HEK293 (cell line): ENCODE measurements around the gene LRBA.
A peak's percentile ranks its signal among the peaks of the same experiment; 100 is the strongest.

Source experiments
- BCL11B ChIP-seq: fragments of 450-650 bp; formaldehyde crosslinking; IDR thresholded peaks from 2 replicates; pipeline ENCODE4 v1.5.1; 2016; ENCODE audit warnings: low read depth, missing biosample characterization, missing genetic modification characterization
- EGR2 ChIP-seq: fragments of 450-650 bp; formaldehyde crosslinking; IDR thresholded peaks from 2 replicates; pipeline ENCODE4 v1.5.1; 2016; ENCODE audit warnings: low read depth, missing biosample characterization, missing genetic modification characterization
- GLIS2 ChIP-seq: fragments of 450-650 bp; formaldehyde crosslinking; IDR thresholded peaks from 2 replicates; pipeline ENCODE4 v1.5.1; 2016; ENCODE audit warnings: missing biosample characterization, missing genetic modification characterization
- KLF16 ChIP-seq: fragments of 450-650 bp; formaldehyde crosslinking; IDR thresholded peaks from 2 replicates; pipeline ENCODE4 v1.5.1; 2017; ENCODE audit warnings: missing biosample characterization, missing genetic modification characterization
- OSR2 ChIP-seq: fragments of 450-650 bp; formaldehyde crosslinking; IDR thresholded peaks from 2 replicates; pipeline ENCODE4 v1.5.1; 2016; ENCODE audit warnings: missing biosample characterization, missing genetic modification characterization
- SALL2 ChIP-seq: fragments of 450-650 bp; formaldehyde crosslinking; IDR thresholded peaks from 2 replicates; pipeline ENCODE4 v1.5.0; 2017; ENCODE audit warnings: missing biosample characterization, mild to moderate bottlenecking, missing genetic modification characterization, borderline replicate concordance
- SP2 ChIP-seq: fragments of 450-650 bp; formaldehyde crosslinking; IDR thresholded peaks from 2 replicates; pipeline ENCODE4 v1.5.1; 2016; ENCODE audit warnings: missing biosample characterization, missing genetic modification characterization
- ZBTB17 ChIP-seq: fragments of 450-650 bp; formaldehyde crosslinking; IDR thresholded peaks from 2 replicates; pipeline ENCODE4 v1.5.1; 2016; ENCODE audit warnings: missing biosample characterization, missing genetic modification characterization
- ZBTB8A ChIP-seq: fragments of 450-650 bp; formaldehyde crosslinking; IDR thresholded peaks from 2 replicates; pipeline ENCODE4 v1.5.1; 2016; ENCODE audit warnings: missing biosample characterization, missing genetic modification characterization
- ZFP69B ChIP-seq: fragments of 450-650 bp; formaldehyde crosslinking; IDR thresholded peaks from 2 replicates; pipeline ENCODE4 v1.5.1; 2016; ENCODE audit warnings: missing biosample characterization, missing genetic modification characterization
- ZNF10 ChIP-seq: fragments of 450-650 bp; formaldehyde crosslinking; IDR thresholded peaks from 2 replicates; pipeline ENCODE4 v1.5.1; 2017; ENCODE audit warnings: missing biosample characterization, missing genetic modification characterization
- ZNF121 ChIP-seq: fragments of 450-650 bp; formaldehyde crosslinking; IDR thresholded peaks from 2 replicates; pipeline ENCODE4 v1.5.1; 2016; ENCODE audit warnings: missing biosample characterization, missing genetic modification characterization
- ZNF146 ChIP-seq: fragments of 450-650 bp; formaldehyde crosslinking; IDR thresholded peaks from 2 replicates; pipeline ENCODE4 v1.5.1; 2016; ENCODE audit warnings: missing biosample characterization, missing genetic modification characterization
- ZNF157 ChIP-seq: fragments of 450-650 bp; formaldehyde crosslinking; IDR thresholded peaks from 2 replicates; pipeline ENCODE4 v1.5.1; 2016; ENCODE audit warnings: missing biosample characterization, missing genetic modification characterization
- ZNF211 ChIP-seq: fragments of 450-650 bp; formaldehyde crosslinking; IDR thresholded peaks from 2 replicates; pipeline ENCODE4 v1.5.1; 2016; ENCODE audit warnings: low read depth, missing biosample characterization, missing genetic modification characterization
- ZNF24 ChIP-seq: fragments of 450-650 bp; formaldehyde crosslinking; IDR thresholded peaks from 2 replicates; pipeline ENCODE4 v1.5.1; 2016; ENCODE audit warnings: missing biosample characterization, missing genetic modification characterization
- ZNF426 ChIP-seq: fragments of 450-650 bp; formaldehyde crosslinking; IDR thresholded peaks from 2 replicates; pipeline ENCODE4 v1.5.1; 2017; ENCODE audit warnings: missing biosample characterization, missing genetic modification characterization, mild to moderate bottlenecking, inconsistent platforms, moderate library complexity
- ZNF510 ChIP-seq: fragments of 450-650 bp; formaldehyde crosslinking; IDR thresholded peaks from 2 replicates; pipeline ENCODE4 v1.5.1; 2018; ENCODE audit warnings: mild to moderate bottlenecking, missing genetic modification characterization, missing biosample characterization; ENCODE audit not compliant: insufficient replicate concordance
- ZNF518A ChIP-seq: fragments of 450-650 bp; formaldehyde crosslinking; conservative IDR thresholded peaks from 2 replicates; pipeline ENCODE4 v1.5.1; 2016; ENCODE audit warnings: low read depth, missing biosample characterization, missing genetic modification characterization
- ZNF600 ChIP-seq: fragments of 450-650 bp; formaldehyde crosslinking; IDR thresholded peaks from 2 replicates; pipeline ENCODE4 v1.5.1; 2016; ENCODE audit warnings: missing biosample characterization, missing genetic modification characterization
- ZNF624 ChIP-seq: fragments of 450-650 bp; formaldehyde crosslinking; IDR thresholded peaks from 2 replicates; pipeline ENCODE4 v1.5.1; 2017; ENCODE audit warnings: missing biosample characterization, missing genetic modification characterization
- ZNF639 ChIP-seq: fragments of 450-650 bp; formaldehyde crosslinking; IDR thresholded peaks from 2 replicates; pipeline ENCODE4 v1.5.1; 2016; ENCODE audit warnings: missing biosample characterization, missing genetic modification characterization
- ZNF658 ChIP-seq: fragments of 450-650 bp; formaldehyde crosslinking; IDR thresholded peaks from 2 replicates; pipeline ENCODE4; 2016; ENCODE audit warnings: missing biosample characterization, missing genetic modification characterization
- ZNF837 ChIP-seq: fragments of 450-650 bp; formaldehyde crosslinking; IDR thresholded peaks from 2 replicates; pipeline ENCODE4 v1.5.1; 2016; ENCODE audit warnings: missing biosample characterization, missing genetic modification characterization
- TF ChIP-seq, protein P1 (sequence below): fragments of 450-650 bp; IDR thresholded peaks from 2 replicates; pipeline ENCODE4 v1.5.1; 2018; ENCODE audit warnings: missing biosample characterization, mild to moderate bottlenecking, missing genetic modification characterization
- TF ChIP-seq, protein P2 (sequence below): fragments of 450-650 bp; formaldehyde crosslinking; IDR thresholded peaks from 2 replicates; pipeline ENCODE4 v1.5.1; 2017; ENCODE audit warnings: missing biosample characterization, missing genetic modification characterization
- TF ChIP-seq, protein P3 (sequence below): fragments of 450-650 bp; formaldehyde crosslinking; IDR thresholded peaks from 2 replicates; pipeline ENCODE4 v1.5.1; 2016; ENCODE audit warnings: missing biosample characterization, missing genetic modification characterization, low read depth

LRBA gene

DNA sequence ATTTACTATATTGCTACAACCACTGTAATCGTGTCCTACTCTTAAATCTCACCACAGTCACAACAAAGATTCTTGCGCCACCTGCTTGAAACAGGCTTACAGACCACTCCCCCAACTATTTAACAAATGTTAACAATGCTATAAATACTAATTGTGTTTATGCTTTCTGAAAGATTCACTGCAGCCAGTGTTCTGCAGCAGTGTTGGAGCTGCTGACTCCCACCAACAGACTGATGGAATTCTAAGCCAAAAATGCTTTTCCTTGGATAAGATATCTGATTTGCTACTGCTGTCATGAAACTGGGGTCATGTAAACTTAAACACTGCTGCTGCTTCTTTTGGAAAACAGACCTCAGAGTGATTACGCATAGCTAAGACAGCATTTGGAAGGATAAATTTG is 677.4 kb downstream of the LRBA start (continued):
- TF ChIP-seq ZNF518A: no peak
- TF ChIP-seq BCL11B (tag by site-specific recombination): no peak
- no peak for TF ChIP-seq EGR2 (tag by site-specific recombination)
- TF ChIP-seq OSR2 (tag by site-specific recombination): peak; percentile 72
- TF ChIP-seq ZNF10 (tag by site-specific recombination): no peak
- TF ChIP-seq SP2 (tag by site-specific recombination): no peak
- no peak for TF ChIP-seq ZNF510 (tag by site-specific recombination)
- peak; percentile 56; the same call in 1 of the 2 replicates for TF ChIP-seq ZNF600 (tag by site-specific recombination)
- no peak for TF ChIP-seq ZNF146 (tag by site-specific recombination)
- no peak for TF ChIP-seq KLF16
- TF ChIP-seq ZNF426 (tag by site-specific recombination): no peak
- TF ChIP-seq ZNF211 (tag by site-specific recombination): no peak
- TF ChIP-seq ZNF837 (tag by site-specific recombination): no peak
- TF ChIP-seq, protein P1, sequence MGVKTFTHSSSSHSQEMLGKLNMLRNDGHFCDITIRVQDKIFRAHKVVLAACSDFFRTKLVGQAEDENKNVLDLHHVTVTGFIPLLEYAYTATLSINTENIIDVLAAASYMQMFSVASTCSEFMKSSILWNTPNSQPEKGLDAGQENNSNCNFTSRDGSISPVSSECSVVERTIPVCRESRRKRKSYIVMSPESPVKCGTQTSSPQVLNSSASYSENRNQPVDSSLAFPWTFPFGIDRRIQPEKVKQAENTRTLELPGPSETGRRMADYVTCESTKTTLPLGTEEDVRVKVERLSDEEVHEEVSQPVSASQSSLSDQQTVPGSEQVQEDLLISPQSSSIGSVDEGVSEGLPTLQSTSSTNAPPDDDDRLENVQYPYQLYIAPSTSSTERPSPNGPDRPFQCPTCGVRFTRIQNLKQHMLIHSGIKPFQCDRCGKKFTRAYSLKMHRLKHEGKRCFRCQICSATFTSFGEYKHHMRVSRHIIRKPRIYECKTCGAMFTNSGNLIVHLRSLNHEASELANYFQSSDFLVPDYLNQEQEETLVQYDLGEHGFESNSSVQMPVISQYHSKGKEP: peak; percentile 67; the same call in 1 of the 2 replicates
- no peak for TF ChIP-seq ZBTB8A (tag by site-specific recombination)
- no peak for TF ChIP-seq ZNF658
- no peak for TF ChIP-seq SALL2
- no peak for TF ChIP-seq ZNF24 (tag by site-specific recombination)
- TF ChIP-seq ZBTB17: 0 out of 2 replicates have a peak, but pooled peaks have one; percentile 12
- TF ChIP-seq ZNF157: no peak
- TF ChIP-seq, protein P2, sequence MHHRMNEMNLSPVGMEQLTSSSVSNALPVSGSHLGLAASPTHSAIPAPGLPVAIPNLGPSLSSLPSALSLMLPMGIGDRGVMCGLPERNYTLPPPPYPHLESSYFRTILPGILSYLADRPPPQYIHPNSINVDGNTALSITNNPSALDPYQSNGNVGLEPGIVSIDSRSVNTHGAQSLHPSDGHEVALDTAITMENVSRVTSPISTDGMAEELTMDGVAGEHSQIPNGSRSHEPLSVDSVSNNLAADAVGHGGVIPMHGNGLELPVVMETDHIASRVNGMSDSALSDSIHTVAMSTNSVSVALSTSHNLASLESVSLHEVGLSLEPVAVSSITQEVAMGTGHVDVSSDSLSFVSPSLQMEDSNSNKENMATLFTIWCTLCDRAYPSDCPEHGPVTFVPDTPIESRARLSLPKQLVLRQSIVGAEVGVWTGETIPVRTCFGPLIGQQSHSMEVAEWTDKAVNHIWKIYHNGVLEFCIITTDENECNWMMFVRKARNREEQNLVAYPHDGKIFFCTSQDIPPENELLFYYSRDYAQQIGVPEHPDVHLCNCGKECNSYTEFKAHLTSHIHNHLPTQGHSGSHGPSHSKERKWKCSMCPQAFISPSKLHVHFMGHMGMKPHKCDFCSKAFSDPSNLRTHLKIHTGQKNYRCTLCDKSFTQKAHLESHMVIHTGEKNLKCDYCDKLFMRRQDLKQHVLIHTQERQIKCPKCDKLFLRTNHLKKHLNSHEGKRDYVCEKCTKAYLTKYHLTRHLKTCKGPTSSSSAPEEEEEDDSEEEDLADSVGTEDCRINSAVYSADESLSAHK (tag by site-specific recombination): no peak
- TF ChIP-seq ZFP69B (tag by site-specific recombination): no peak
- no peak for TF ChIP-seq ZNF624
- TF ChIP-seq, protein P3, sequence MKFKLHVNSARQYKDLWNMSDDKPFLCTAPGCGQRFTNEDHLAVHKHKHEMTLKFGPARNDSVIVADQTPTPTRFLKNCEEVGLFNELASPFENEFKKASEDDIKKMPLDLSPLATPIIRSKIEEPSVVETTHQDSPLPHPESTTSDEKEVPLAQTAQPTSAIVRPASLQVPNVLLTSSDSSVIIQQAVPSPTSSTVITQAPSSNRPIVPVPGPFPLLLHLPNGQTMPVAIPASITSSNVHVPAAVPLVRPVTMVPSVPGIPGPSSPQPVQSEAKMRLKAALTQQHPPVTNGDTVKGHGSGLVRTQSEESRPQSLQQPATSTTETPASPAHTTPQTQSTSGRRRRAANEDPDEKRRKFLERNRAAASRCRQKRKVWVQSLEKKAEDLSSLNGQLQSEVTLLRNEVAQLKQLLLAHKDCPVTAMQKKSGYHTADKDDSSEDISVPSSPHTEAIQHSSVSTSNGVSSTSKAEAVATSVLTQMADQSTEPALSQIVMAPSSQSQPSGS (tag by site-specific recombination): no peak
- no peak for TF ChIP-seq ZNF639 (tag by site-specific recombination)
- no peak for TF ChIP-seq ZNF121 (tag by site-specific recombination)
- no peak for TF ChIP-seq GLIS2
